ES-I3 (cell line): ENCODE results near the gene RGS1.

Experiments
- H3K36me3 ChIP-seq: 2 replicates; pipeline ENCODE4 v1.6.1; 2013; ENCODE audit warnings: mild to moderate bottlenecking, low read length, control low read depth, moderate library complexity; ENCODE audit not compliant: insufficient read depth
- H3K4me1 ChIP-seq: 2 replicates; pipeline ENCODE4 v1.6.1; 2013; ENCODE audit warnings: mild to moderate bottlenecking, control low read depth, low read length; ENCODE audit not compliant: insufficient read depth
- H3K9ac ChIP-seq: 2 replicates; pipeline ENCODE4 v1.6.1; 2013; ENCODE audit warnings: low read depth, mild to moderate bottlenecking, low read length, moderate library complexity
- H3K9me3 ChIP-seq: 2 replicates; pipeline ENCODE4 v1.6.1; 2013; ENCODE audit warnings: mild to moderate bottlenecking, low read length, moderate library complexity; ENCODE audit not compliant: control insufficient read depth, insufficient read depth

The RGS1 gene

DNA sequence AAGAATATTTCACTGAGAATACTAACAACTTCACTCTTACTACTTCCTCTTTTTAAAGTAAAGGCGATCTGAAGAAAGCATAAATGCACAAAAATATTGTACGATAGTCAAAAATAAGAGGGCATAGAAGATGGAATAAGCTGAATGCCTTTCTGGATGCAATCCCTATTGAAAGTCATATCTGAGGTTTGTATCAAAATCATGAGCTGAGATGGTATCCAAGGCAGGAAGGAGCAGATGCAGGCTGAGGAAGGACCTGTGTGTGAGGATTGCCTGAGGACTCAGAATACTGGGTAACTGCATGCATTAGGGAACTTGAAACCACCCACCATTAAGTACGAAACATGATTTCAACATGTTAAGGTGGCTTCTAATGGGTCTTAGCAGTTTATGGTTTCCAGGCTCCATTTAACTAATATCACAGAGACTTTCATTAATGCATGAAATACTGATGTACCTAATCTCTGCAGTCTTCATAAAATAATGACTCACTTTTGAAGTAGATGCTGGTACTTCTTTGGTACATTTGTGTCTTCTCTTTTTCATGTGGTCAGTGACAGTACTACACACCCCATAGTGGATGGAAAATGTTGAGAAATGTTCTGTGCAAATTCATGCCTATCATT is 29.6 kb upstream of the RGS1 start:
- Histone ChIP-seq H3K36me3 (no peaks in the 10 kb centered on the region), H3K4me1 (peaks cover 23% of the 10 kb centered on the region), H3K9me3 (no peaks in the 10 kb centered on the region), H3K9ac (no peak overlapping the region)

GRCh38 chr1:192546596-192547190 is 28.9 kb upstream of the RGS1 start:
- H3K4me1 ChIP-seq: peaks cover 23% of the 10 kb centered on the region
- no peaks in the 10 kb centered on the region for H3K9me3 ChIP-seq

GRCh38 chr1:192547501-192547900 is 28.1 kb upstream of the RGS1 start:
- H3K4me1 ChIP-seq: peaks cover 23% of the 10 kb centered on the region
- H3K9me3 ChIP-seq: no peaks in the 10 kb centered on the region
- H3K36me3 ChIP-seq: no peaks in the 10 kb centered on the region
- no peak overlapping the region for H3K9ac ChIP-seq

More at GRCh38 chr1:192546596-192547190, 28.9 kb upstream of the RGS1 start:
- no peak overlapping the region for H3K9ac ChIP-seq
- no peaks in the 10 kb centered on the region for H3K36me3 ChIP-seq

GRCh38 chr1:192549937-192550336 is 25.6 kb upstream of the RGS1 start:
- Histone ChIP-seq H3K9me3 (no peaks in the 10 kb centered on the region), H3K4me1 (peaks cover 14% of the 10 kb centered on the region), H3K36me3 (no peaks in the 10 kb centered on the region), H3K9ac (no peak overlapping the region)

- Histone ChIP-seq H3K4me1 (peaks cover 5% of the 10 kb centered on the region), H3K9me3 (no peaks in the 10 kb centered on the region), H3K36me3 (no peaks in the 10 kb centered on the region), H3K9ac (no peak overlapping the region)
Observed at GRCh38 chr1:192550922-192551534, 24.5 kb upstream of the RGS1 start.

GRCh38 chr1:192552760-192553191 is 22.8 kb upstream of the RGS1 start:
- Histone ChIP-seq H3K36me3 (no peaks in the 10 kb centered on the region), H3K9ac (no peak overlapping the region)

DNA sequence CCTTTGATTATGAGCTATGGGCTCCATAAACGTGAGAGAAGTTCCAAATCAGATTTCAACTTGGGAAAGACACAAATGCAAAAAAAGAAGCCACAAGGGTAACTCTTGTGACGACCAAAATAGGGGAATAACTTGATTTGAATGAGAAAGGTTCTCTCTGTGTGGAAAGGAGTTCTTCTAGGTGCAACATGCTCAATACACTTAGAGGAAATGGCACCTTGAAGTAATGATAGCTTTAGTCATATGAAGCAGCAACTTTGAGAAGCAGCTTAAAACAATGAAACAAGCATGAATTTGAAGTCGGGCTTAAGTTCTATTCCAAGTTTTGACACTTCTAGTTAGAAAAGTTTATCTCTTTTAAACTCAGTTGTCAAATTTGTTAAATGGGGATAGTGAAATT is 21.8 kb upstream of the RGS1 start:
- Histone ChIP-seq H3K4me1 (peaks cover 2% of the 10 kb centered on the region; the same call in 1 of the 2 replicates), H3K36me3 (no peaks in the 10 kb centered on the region), H3K9ac (no peak overlapping the region), H3K9me3 (no peaks in the 10 kb centered on the region)

More at GRCh38 chr1:192552760-192553191, 22.8 kb upstream of the RGS1 start:
- no peaks in the 10 kb centered on the region for H3K9me3 ChIP-seq
- peaks cover 2% of the 10 kb centered on the region; the same call in 1 of the 2 replicates for H3K4me1 ChIP-seq

- Histone ChIP-seq H3K9me3 (no peaks in the 10 kb centered on the region), H3K4me1 (peaks cover 2% of the 10 kb centered on the region; the same call in 1 of the 2 replicates), H3K9ac (no peak overlapping the region), H3K36me3 (no peaks in the 10 kb centered on the region)
Observed at GRCh38 chr1:192554904-192555303, 20.7 kb upstream of the RGS1 start.

DNA sequence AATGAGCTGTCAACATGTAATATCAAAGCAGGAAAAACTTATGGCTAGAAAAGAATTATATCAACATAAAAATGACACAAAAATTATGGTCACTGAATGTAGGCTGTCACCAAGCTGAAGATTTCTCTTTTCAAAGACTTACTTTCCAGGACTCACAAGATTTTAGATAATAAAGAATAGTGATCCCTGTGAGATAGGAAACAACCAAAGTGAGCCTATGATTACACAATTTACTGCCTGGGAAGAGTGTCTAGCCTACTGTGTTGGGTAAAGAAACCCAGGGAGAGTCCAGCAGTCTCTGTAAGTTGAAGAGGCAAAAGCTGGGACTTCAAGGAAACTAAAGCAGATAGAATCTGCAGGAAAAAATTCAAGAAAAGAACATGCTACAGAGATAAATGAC is 20.2 kb upstream of the RGS1 start:
- H3K9me3 ChIP-seq: no peaks in the 10 kb centered on the region
- no peaks in the 10 kb centered on the region for H3K4me1 ChIP-seq
- no peaks in the 10 kb centered on the region for H3K36me3 ChIP-seq
- no peak overlapping the region for H3K9ac ChIP-seq

- Histone ChIP-seq H3K36me3 (no peaks in the 10 kb centered on the region), H3K9me3 (no peaks in the 10 kb centered on the region), H3K4me1 (no peaks in the 10 kb centered on the region), H3K9ac (no peak overlapping the region)
Observed at GRCh38 chr1:192557841-192558595, 17.6 kb upstream of the RGS1 start.

- Histone ChIP-seq H3K9ac (no peak overlapping the region), H3K36me3 (no peaks in the 10 kb centered on the region), H3K9me3 (no peaks in the 10 kb centered on the region), H3K4me1 (no peaks in the 10 kb centered on the region)
Observed at GRCh38 chr1:192559115-192560006, 16.2 kb upstream of the RGS1 start.

- H3K9me3 ChIP-seq: no peaks in the 10 kb centered on the region
- H3K9ac ChIP-seq: no peak overlapping the region
- H3K4me1 ChIP-seq: no peaks in the 10 kb centered on the region
- H3K36me3 ChIP-seq: no peaks in the 10 kb centered on the region
Observed at GRCh38 chr1:192561301-192561700, 14.3 kb upstream of the RGS1 start.

GRCh38 chr1:192563129-192563528 is 12.4 kb upstream of the RGS1 start:
- no peak overlapping the region for H3K9ac ChIP-seq
- no peaks in the 10 kb centered on the region for H3K36me3 ChIP-seq
- H3K4me1 ChIP-seq: no peaks in the 10 kb centered on the region
- no peaks in the 10 kb centered on the region for H3K9me3 ChIP-seq

- Histone ChIP-seq H3K4me1 (no peaks in the 10 kb centered on the region), H3K9ac (no peak overlapping the region), H3K9me3 (no peaks in the 10 kb centered on the region), H3K36me3 (no peaks in the 10 kb centered on the region)
Observed at GRCh38 chr1:192564099-192564498, 11.5 kb upstream of the RGS1 start.
